WI38 (cell line): ENCODE measurements around the gene REL.

Source experiments
- H3K4me3 ChIP-seq: 2 replicates; pipeline ENCODE4 v1.5.1; 2011; ENCODE audit warnings: low read depth, mild to moderate bottlenecking, control low read depth, low read length
- TF ChIP-seq, protein P1 (sequence below): IDR thresholded peaks from 2 replicates; pipeline ENCODE4 v1.5.1; 2012; ENCODE audit warnings: low read depth, mild to moderate bottlenecking, control low read depth, low read length

The REL gene

DNA sequence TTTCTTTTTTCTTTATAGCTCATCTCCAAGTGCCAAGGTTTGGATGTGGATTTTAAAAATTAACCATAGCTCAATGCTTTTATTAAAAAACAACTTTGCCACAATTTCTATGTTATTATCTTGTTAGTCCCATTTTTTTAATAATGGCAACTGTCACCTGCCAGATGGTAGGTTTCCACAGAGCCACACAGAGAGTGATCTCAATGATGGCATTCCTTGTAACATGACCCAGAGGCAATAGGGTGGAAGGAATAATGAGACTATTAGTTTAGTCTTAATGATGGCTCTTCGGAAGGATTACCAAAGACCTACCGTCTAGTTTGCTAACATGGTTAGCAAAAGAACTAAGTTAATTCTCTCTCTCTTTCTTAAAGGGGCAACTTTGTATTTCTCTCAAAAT is 64.0 kb downstream of the REL start:
- H3K4me3 ChIP-seq: no peak overlapping the region
- TF ChIP-seq, protein P1, sequence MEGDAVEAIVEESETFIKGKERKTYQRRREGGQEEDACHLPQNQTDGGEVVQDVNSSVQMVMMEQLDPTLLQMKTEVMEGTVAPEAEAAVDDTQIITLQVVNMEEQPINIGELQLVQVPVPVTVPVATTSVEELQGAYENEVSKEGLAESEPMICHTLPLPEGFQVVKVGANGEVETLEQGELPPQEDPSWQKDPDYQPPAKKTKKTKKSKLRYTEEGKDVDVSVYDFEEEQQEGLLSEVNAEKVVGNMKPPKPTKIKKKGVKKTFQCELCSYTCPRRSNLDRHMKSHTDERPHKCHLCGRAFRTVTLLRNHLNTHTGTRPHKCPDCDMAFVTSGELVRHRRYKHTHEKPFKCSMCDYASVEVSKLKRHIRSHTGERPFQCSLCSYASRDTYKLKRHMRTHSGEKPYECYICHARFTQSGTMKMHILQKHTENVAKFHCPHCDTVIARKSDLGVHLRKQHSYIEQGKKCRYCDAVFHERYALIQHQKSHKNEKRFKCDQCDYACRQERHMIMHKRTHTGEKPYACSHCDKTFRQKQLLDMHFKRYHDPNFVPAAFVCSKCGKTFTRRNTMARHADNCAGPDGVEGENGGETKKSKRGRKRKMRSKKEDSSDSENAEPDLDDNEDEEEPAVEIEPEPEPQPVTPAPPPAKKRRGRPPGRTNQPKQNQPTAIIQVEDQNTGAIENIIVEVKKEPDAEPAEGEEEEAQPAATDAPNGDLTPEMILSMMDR: no peak

DNA sequence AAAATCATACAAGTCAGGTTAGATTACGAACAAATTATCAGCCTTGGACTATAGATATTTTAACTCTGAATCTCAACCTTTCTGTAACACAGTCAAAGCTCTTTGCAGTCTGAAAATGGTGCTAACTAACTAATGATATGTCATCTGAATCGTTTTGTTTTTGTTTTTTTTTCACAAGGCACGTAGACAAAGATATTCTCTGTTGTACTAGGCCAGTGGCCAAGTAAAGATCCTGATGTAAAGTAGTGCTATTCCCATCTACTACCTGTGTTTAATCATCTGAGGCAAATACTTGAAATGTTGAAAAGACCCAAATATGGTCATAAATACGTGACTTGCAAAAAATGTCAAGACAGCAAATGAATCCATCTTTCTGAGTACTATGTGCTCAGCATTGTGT is 65.7 kb downstream of the REL start:
- TF ChIP-seq, protein P1: no peak
- H3K4me3 ChIP-seq: no peak overlapping the region

DNA sequence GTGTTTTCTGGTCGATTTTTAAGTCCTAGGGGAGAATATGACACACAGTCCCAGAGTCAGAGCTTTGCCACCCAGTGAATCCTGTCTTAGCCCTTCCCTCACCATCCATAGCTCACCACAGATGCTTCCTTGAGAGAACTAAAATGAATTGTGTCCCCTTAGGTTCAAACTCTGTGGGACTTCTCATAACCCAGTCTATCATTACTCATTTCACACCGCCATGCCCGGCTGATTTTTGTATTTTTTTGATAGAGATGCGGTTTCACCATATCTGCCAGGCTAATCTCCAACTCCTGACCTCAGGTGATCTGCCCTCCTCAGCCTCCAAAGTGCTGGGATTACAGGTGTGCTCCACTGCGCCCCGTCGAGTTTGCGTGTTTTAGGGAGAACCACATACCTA is 66.8 kb downstream of the REL start:
- no peak overlapping the region for H3K4me3 ChIP-seq
- TF ChIP-seq, protein P1: no peak

DNA sequence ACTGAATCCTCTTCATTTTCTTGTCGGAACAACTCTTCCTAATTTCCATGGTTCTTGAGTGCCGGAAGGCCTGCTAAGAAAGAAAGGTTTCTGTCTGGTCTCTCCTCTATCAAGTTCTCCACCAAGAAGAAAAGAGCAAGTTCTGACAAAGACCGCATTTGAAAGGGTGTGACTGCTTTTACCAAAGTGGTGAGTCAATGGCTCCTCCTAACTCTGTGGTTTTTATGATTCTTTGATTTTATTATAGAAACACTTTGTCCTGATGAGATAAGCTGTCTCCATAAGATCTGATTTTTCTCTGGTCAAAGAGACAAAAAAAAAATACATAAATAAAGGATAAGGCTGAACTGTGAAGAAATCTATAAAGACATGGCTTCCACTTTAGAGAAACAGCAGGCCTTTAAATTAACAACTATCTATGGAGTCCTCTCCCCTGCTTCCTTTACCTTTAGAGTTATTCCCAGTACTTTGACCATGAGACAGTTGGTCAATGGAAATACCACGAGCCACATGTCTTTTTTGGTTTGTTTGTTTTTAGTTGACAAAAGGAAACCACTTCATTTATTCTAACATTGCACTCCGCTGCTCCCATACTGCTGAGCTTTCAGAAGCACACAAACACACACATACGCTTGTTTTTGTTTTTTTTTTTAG is 67.7 kb downstream of the REL start:
- TF ChIP-seq, protein P1: no peak
- H3K4me3 ChIP-seq: no peak overlapping the region

DNA sequence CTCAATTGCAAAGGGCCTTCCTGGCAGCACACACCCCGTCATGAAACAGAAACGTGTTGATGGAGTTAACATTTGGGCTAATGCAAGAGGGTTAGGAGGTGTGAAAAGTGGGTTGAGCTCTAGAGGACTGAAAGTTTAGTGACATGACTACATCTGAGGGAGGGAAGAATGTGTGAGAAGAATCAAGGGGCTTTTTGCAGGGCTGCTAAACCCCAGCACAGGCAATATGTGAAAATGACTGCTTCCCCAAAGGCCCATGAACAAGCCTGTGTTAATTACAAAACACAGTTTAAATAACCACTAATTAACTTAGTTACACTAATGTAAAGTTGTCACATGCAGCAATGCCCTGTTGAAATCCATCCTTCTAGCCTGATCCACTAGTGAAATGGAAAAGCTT is 72.8 kb downstream of the REL start:
- no peak overlapping the region for H3K4me3 ChIP-seq
- TF ChIP-seq, protein P1: no peak

DNA sequence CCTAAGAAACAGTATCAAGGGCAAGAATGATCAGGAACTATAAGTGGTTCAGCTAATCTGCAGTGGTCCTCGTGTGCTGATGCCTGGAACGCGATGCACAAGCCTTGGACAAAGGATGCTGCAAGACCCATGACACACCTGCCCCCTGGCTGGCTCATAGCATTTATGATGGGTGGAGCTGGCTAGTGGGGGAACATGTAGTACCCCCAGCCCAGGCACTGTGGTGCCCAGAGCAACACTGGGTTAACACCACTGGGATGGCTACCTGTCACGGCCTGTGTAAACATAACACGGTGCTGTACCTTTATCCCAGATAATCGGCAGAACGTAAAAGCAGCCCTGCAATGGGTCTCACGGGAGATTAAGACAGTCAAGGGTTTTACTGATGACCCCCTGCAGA is 75.8 kb downstream of the REL start:
- H3K4me3 ChIP-seq: no peak overlapping the region
- TF ChIP-seq, protein P1: no peak

DNA sequence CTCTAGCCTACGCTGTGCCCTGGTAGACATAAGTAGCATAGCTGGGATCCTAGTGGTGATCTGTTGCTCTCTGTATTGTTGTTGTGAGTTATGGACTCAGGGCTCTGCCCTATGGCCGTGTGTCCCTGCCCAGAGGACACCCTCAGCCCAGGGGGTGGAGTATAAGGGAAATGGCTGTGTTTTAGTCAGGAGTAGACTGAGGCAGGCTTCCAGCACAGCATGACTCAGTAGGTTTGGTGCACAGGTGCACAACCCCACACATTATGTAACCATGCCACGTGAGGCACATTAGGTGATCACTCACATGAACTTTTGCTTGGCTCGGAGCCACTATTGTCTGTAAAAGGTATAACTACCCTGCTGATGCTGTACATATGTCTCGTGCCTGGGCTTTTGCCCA is 76.3 kb downstream of the REL start:
- TF ChIP-seq, protein P1: no peak
- H3K4me3 ChIP-seq: no peak overlapping the region
